H1 (cell line): Measurements from ENCODE around the gene TSSK6. TPM values are rescaled to one million over a fixed set of nuclear protein-coding genes. Genes with fewer than 3 reads are reported as not detected.

ENCODE experiments used
- CTCF ChIA-PET: fragments of 300-600 bp; sonication (Branson Sonifier 250); formaldehyde crosslinking; loops from one replicate; lab custom pipeline; 2021; ENCODE audit not compliant: partially characterized antibody; lab: Charles Lee
- POLR2A ChIA-PET: fragments of 300-600 bp; sonication (Branson Sonifier 250); formaldehyde crosslinking; loops from one replicate; lab custom pipeline; 2021; ENCODE audit warnings: inconsistent platforms; ENCODE audit not compliant: partially characterized antibody; lab: Charles Lee
- DNase-seq, 2 experiments: peaks; one replicate each; pipeline versions ENCODE4 v3.0.0 to v3.0.0-alpha.2; 2010 to 2022; ENCODE audit warnings: low spot score in 2 of 2, low read depth in 1 of 2, mixed read lengths in 1 of 2
- FAIRE-seq: peaks from 2 replicates; lab custom pipeline; 2011; peaks lifted over from hg19 to GRCh38; lab: Jason Lieb, UNC
- H2AFZ ChIP-seq: 2 replicates; pipeline ENCODE4 v1.8.1; 2012; ENCODE audit warnings: low read length, inconsistent platforms
- H2AK5ac ChIP-seq: 2 replicates; pipeline ENCODE4 v1.6.1; 2013; ENCODE audit warnings: low read depth, low read length
- H2BK120ac ChIP-seq: replicated peaks from 2 replicates; pipeline ENCODE3; 2013; ENCODE audit warnings: low read depth, low read length, inconsistent platforms
- H2BK12ac ChIP-seq: 2 replicates; pipeline ENCODE4 v1.6.1; 2013; ENCODE audit warnings: low read depth, low read length
- H2BK15ac ChIP-seq: 2 replicates; pipeline ENCODE4 v1.6.1; 2013; ENCODE audit warnings: low read length
- H2BK20ac ChIP-seq: 2 replicates; pipeline ENCODE4 v1.6.1; 2013; ENCODE audit warnings: low read length
- H2BK5ac ChIP-seq: 2 replicates; pipeline ENCODE4 v1.6.1; 2013; ENCODE audit warnings: low read depth, low read length
- H3K14ac ChIP-seq: 2 replicates; pipeline ENCODE4 v1.6.1; 2013; ENCODE audit warnings: inconsistent platforms; ENCODE audit not compliant: insufficient read length
- H3K18ac ChIP-seq: 2 replicates; pipeline ENCODE4 v1.6.1; 2013; ENCODE audit warnings: low read length; ENCODE audit errors: extremely low read depth
- H3K23ac ChIP-seq: 2 replicates; pipeline ENCODE4 v1.6.1; 2013; ENCODE audit warnings: inconsistent platforms; ENCODE audit not compliant: insufficient read length
- H3K23me2 ChIP-seq: 2 replicates; pipeline ENCODE4 v1.6.1; 2013; ENCODE audit warnings: low read depth, low read length
- H3K27ac ChIP-seq: 2 replicates; pipeline ENCODE4 v1.6.1; 2011; ENCODE audit warnings: low read depth, low read length, inconsistent platforms
- H3K27me3 ChIP-seq, 4 experiments: replicated peaks in 1 of 4; 1 replicate in 1 of 4; 2 replicates in 3 of 4; pipeline versions ENCODE4 v1.6.1 to v1.8.1; 2011 to 2013; ENCODE audit warnings: low read length in 3 of 4, mild to moderate bottlenecking in 3 of 4, inconsistent platforms in 2 of 4, mixed read lengths in 2 of 4, moderate library complexity in 1 of 4; ENCODE audit not compliant: control insufficient read depth in 3 of 4, insufficient read depth in 3 of 4; ENCODE audit errors: extremely low read depth in 1 of 4
- H3K36me3 ChIP-seq, 4 experiments: 2 replicates each; pipeline versions ENCODE4 v1.6.1 to v1.8.1; 2011 to 2013; ENCODE audit warnings: mild to moderate bottlenecking in 4 of 4, low read length in 3 of 4, moderate library complexity in 2 of 4, control low read depth in 1 of 4, inconsistent platforms in 1 of 4; ENCODE audit not compliant: insufficient read depth in 4 of 4, control insufficient read depth in 2 of 4
- H3K4ac ChIP-seq: replicated peaks from 2 replicates; pipeline ENCODE3; 2013; ENCODE audit warnings: low read length, low read depth, mixed read lengths, inconsistent platforms; ENCODE audit not compliant: insufficient read length
- H3K4me1 ChIP-seq, 4 experiments: replicated peaks in 1 of 4; 1 replicate in 1 of 4; 2 replicates in 3 of 4; pipeline versions ENCODE4 v1.6.1 to v1.8.1; 2011 to 2013; ENCODE audit warnings: low read length in 3 of 4, inconsistent platforms in 2 of 4, mixed read lengths in 1 of 4; ENCODE audit not compliant: insufficient read depth in 4 of 4, control insufficient read depth in 3 of 4
- H3K4me2 ChIP-seq, 2 experiments: 2 replicates each; pipeline versions ENCODE4 v1.6.1 to v1.8.1; 2011 to 2013; ENCODE audit warnings: low read depth in 2 of 2, low read length in 2 of 2, control low read depth in 1 of 2, inconsistent platforms in 1 of 2, mild to moderate bottlenecking in 1 of 2; ENCODE audit not compliant: insufficient read depth in 1 of 2
- H3K4me3 ChIP-seq, 4 experiments: fragments of 200-600, 300-600 bp in 1 of 4; sonication (generic), shearing (Covaris generic), sonication (Bioruptor Twin) in 1 of 4; 2 replicates each; pipeline versions ENCODE4 v1.5.1 to v1.8.1; 2011 to 2016; ENCODE audit warnings: low read length in 4 of 4, low read depth in 3 of 4, control low read depth in 2 of 4, inconsistent platforms in 2 of 4, mild to moderate bottlenecking in 2 of 4, mixed read lengths in 1 of 4, moderate library complexity in 1 of 4; ENCODE audit not compliant: insufficient read depth in 2 of 4; ENCODE audit errors: extremely low read depth in 1 of 4
- H3K56ac ChIP-seq: replicated peaks from 2 replicates; pipeline ENCODE3; 2013; ENCODE audit warnings: low read depth, mild to moderate bottlenecking, mixed read lengths, low read length, inconsistent platforms; ENCODE audit not compliant: insufficient read length
- H3K79me1 ChIP-seq: 2 replicates; pipeline ENCODE4 v1.6.1; 2013; ENCODE audit warnings: low read depth, low read length, control low read depth
- H3K79me2 ChIP-seq, 2 experiments: 2 replicates each; pipeline versions ENCODE4 v1.6.1 to v1.8.1; 2012 to 2013; ENCODE audit warnings: low read length in 2 of 2, mild to moderate bottlenecking in 2 of 2, inconsistent platforms in 1 of 2; ENCODE audit not compliant: insufficient read depth in 2 of 2, control insufficient read depth in 1 of 2
- H3K9ac ChIP-seq, 4 experiments: replicated peaks in 1 of 4; 1 replicate in 1 of 4; 2 replicates in 3 of 4; pipeline versions ENCODE4 v1.6.1 to v1.8.1; 2011 to 2013; ENCODE audit warnings: low read depth in 3 of 4, low read length in 3 of 4, control low read depth in 2 of 4, mild to moderate bottlenecking in 2 of 4, moderate library complexity in 2 of 4, inconsistent platforms in 1 of 4; ENCODE audit errors: extremely low read depth in 1 of 4
- H3K9me3 ChIP-seq, 2 experiments: 2 replicates each; pipeline versions ENCODE4 v1.6.1 to v1.8.1; 2012 to 2013; ENCODE audit warnings: mild to moderate bottlenecking in 2 of 2, moderate library complexity in 2 of 2, control low read depth in 1 of 2, inconsistent platforms in 1 of 2, low read depth in 1 of 2, low read length in 1 of 2, mixed read lengths in 1 of 2; ENCODE audit not compliant: insufficient read depth in 2 of 2
- H4K20me1 ChIP-seq, 2 experiments: replicated peaks in 1 of 2; 2 replicates each; pipeline versions ENCODE3 to v1.8.1; 2011 to 2013; ENCODE audit warnings: inconsistent platforms in 2 of 2, low read length in 2 of 2, mild to moderate bottlenecking in 1 of 2; ENCODE audit not compliant: insufficient read depth in 2 of 2, control insufficient read depth in 1 of 2
- H4K5ac ChIP-seq: 2 replicates; pipeline ENCODE4 v1.6.1; 2013; ENCODE audit warnings: low read length, low read depth, mixed read lengths, inconsistent platforms; ENCODE audit not compliant: insufficient read length
- H4K8ac ChIP-seq: 2 replicates; pipeline ENCODE4 v1.8.0; 2013; ENCODE audit warnings: mild to moderate bottlenecking, moderate library complexity, low read length, inconsistent platforms; ENCODE audit not compliant: insufficient read depth; ENCODE audit errors: extremely low read depth
- H4K91ac ChIP-seq: replicated peaks from 2 replicates; pipeline ENCODE3; 2013; ENCODE audit warnings: low read length, mixed read lengths, inconsistent platforms; ENCODE audit not compliant: insufficient read length
- BCL11A ChIP-seq, 2 experiments: IDR thresholded peaks; one replicate each; pipeline ENCODE4 v1.6.1; 2011; ENCODE audit warnings: low read depth in 2 of 2, low read length in 2 of 2, mild to moderate bottlenecking in 2 of 2
- CEBPB ChIP-seq: IDR thresholded peaks from 2 replicates; pipeline ENCODE4 v1.6.1; 2012; ENCODE audit warnings: low read depth, low read length
- CHD1 ChIP-seq: IDR thresholded peaks from 2 replicates; pipeline ENCODE4 v1.6.1; 2012; ENCODE audit warnings: low read depth, low read length, improper control_type of control experiment
- GABPA ChIP-seq: IDR thresholded peaks from 2 replicates; pipeline ENCODE4 v1.6.1; 2011; ENCODE audit warnings: mild to moderate bottlenecking, low read length, moderate library complexity, borderline replicate concordance; ENCODE audit not compliant: insufficient read depth
- JUN ChIP-seq: IDR thresholded peaks from 2 replicates; pipeline ENCODE4 v1.6.1; 2011; ENCODE audit warnings: low read depth, mild to moderate bottlenecking, improper control_type of control experiment, low read length
- KDM1A ChIP-seq: fragments of 200-600, 300-600 bp; sonication (generic); IDR thresholded peaks from 2 replicates; pipeline ENCODE4 v1.7.1; 2016; ENCODE audit warnings: mild to moderate bottlenecking, low read length, borderline replicate concordance
- RBBP5 ChIP-seq: IDR thresholded peaks from 2 replicates; pipeline ENCODE4 v1.7.1; 2012; ENCODE audit warnings: low read depth, mild to moderate bottlenecking, inconsistent platforms, low read length, moderate library complexity, borderline replicate concordance
- RNF2 ChIP-seq: fragments of 200-900, 300-1000 bp; sonication (generic); IDR thresholded peaks from 2 replicates; pipeline ENCODE4 v1.7.1; 2016; ENCODE audit warnings: borderline replicate concordance, low read depth, mild to moderate bottlenecking, antibody characterized with exemption, low read length; ENCODE audit not compliant: poor library complexity, severe bottlenecking; ENCODE audit errors: missing control alignments
- SIX5 ChIP-seq: IDR thresholded peaks from 2 replicates; pipeline ENCODE4 v1.6.1; 2011; ENCODE audit warnings: mild to moderate bottlenecking, low read depth, low read length
- TEAD4 ChIP-seq: IDR thresholded peaks from 2 replicates; pipeline ENCODE4 v1.6.1; 2012; ENCODE audit warnings: low read depth, low read length, inconsistent platforms, mixed read lengths
- WGBS, 2 experiments: shearing (Covaris generic) in 1 of 2; methylation state at CpG; one replicate each; pipeline versions ENCODE4 v1.1.6 to v1.1.7; 2013 to 2015; ENCODE audit warnings: low lambda C conversion rate in 2 of 2, mixed read lengths in 2 of 2, inconsistent platforms in 1 of 2, low coverage in 1 of 2, missing lambda C conversion rate in 1 of 2; ENCODE audit not compliant: insufficient replicate concordance in 2 of 2, insufficient coverage in 1 of 2, insufficient read length in 1 of 2; ENCODE audit errors: extremely low coverage in 1 of 2, missing lambda C conversion rate in 1 of 2; 5-methylcytosine and 5-hydroxymethylcytosine counted together
- polyA plus RNA-seq, 7 experiments: library from polyadenylated mRNA; depleted of rRNA in 3 of 7; stranded (reverse) in 5 of 7; unstranded in 2 of 7; fragments of >200 nt in 5 of 7; fragments of 200-250 nt in 2 of 7; gene quantifications; 1 replicate in 5 of 7; 2 replicates in 1 of 7; 4 replicates in 1 of 7; pipeline versions ENCODE4 v1.2.1 to v1.2.3, GENCODE V29; 2011 to 2013; ENCODE audit warnings: missing spikeins in 2 of 7, mixed read lengths in 2 of 7
- total RNA-seq: library from RNA; stranded (reverse); fragmentation: NEBNext Ultra II Directional; extraction: Animal tissue kit (Norgen Biotek cat#: 25700); gene quantifications from 2 replicates; pipeline ENCODE4 v1.2.1, GENCODE V29; 2021

The TSSK6 gene
- total and polyA plus RNA-seq, 2 of the 8 experiments (the other 6 are each of a cell fraction or from before 2014, with no cell fraction given) = 3.6 to 7.8 TPM

DNA sequence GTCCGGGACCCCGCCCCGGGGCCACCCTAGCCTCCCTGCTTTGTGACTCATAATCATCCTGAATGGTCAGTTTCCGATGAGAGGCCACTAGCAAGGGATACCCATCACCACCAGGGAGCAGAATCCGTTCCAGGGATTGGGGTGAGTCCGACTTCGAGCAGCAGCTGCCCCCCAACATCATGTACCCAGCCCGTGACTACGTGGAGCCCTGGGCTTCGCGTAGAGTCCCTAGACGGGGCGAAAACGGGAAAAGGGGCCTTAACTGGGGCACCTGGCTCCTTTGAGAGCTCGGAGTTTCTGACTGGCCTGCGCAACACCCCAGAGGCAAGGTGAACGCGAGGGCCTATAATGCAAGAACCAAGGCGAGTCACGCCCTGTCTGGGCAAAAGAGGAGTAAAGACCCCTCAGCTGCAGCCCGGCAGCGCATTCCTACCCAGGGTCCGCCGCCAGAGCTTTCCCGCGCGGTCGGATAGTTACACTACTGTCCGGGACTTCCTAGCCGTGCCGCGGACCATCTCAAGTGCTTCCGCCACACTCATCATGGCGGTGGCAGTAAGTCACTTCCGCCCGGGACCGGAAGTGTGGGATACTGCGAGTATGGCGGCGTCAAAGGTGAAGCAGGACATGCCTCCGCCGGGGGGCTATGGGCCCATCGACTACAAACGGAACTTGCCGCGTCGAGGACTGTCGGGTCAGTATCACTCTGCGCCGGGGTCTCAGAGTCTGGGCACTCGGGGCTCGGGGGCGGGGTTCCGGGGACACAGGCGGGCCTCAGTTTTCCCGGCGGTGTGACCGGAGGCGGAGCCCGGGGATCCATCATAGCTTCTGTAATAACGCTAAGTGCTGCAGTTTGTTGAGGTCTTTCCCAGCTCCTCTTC, 533 bp upstream of the TSSK6 start, which contains the start of gene NDUFA13:
Gene NDUFA13 (plus strand): TSS at position 584 of the 878 bp plus-strand sequence. CDS start 14 bp downstream, at position 598.
- H3K79me1 ChIP-seq = peaks cover 7% of the 10 kb centered on the region
- POLR2A ChIA-PET = interaction anchor here (0.6 to 6.7 kb wide), 22 partner anchors 8 to 1079 kb away, joined by 3 to 34 read pairs (median 4); partner anchors contain the start of genes CILP2, GATAD2A and YJEFN3
- H4K91ac ChIP-seq = peak within 1 kb of the TSS; percentile 73
- H2BK120ac ChIP-seq = no peak within 1 kb of the TSS
- H2AK5ac ChIP-seq = 0 out of 2 replicates have a peak within 1 kb of the TSS, but pooled peaks have one; percentile 5
- 0 out of 2 replicates have a peak within 1 kb of the TSS, but pooled peaks have one; percentile 81 for H2BK15ac ChIP-seq
- peak within 1 kb of the TSS; percentile 83 for H2BK5ac ChIP-seq
- no peak within 1 kb of the TSS for H2BK20ac ChIP-seq
- H3K23me2 ChIP-seq = peaks cover 4% of the 10 kb centered on the region; the same call in 1 of the 2 replicates
- H3K9me3 ChIP-seq = no peaks in the 10 kb centered on the region
- WGBS, 2 experiments = 12% methylated on average over 61 of the region's 61 CpGs; no CpG with 5 or more reads in 1 of the 2 experiments
- no peaks in the 10 kb centered on the region; a peak in 1 of 7 replicates for H3K27me3 ChIP-seq
- no peak within 1 kb of the TSS for H3K23ac ChIP-seq
- H4K5ac ChIP-seq = peak within 1 kb of the TSS; percentile 81
- peak within 1 kb of the TSS; percentile 73 for H3K56ac ChIP-seq
- peaks cover 0 to 2% (median 0%) of the 10 kb centered on the region in 4 experiments; a peak in 1 of 7 replicates for H3K4me1 ChIP-seq
- H3K9ac ChIP-seq = peak within 1 kb of the TSS; percentile 66 to 82 (median 78)
- peak within 1 kb of the TSS; percentile 75; the same call in 1 of the 2 replicates for H2BK12ac ChIP-seq
- H3K18ac ChIP-seq = peak within 1 kb of the TSS; percentile 93
- peaks cover 0 to 39% of the 10 kb centered on the region in 2 experiments; a peak in 2 of 4 replicates for H3K79me2 ChIP-seq
- DNase-seq = peak; percentile 70 to 98
- H3K36me3 ChIP-seq = peaks cover 4 to 19% (median 9%) of the 10 kb centered on the region in 4 experiments; a peak in 6 of 8 replicates
- peaks cover 0 to 7% of the 10 kb centered on the region in 2 experiments for H4K20me1 ChIP-seq
- H3K14ac ChIP-seq = peak within 1 kb of the TSS; percentile 27
- CTCF ChIA-PET = interaction anchor here (0.6 to 3.2 kb wide), 10 partner anchors 14 to 600 kb away, joined by 3 to 10 read pairs (median 4); no protein-coding TSS in a partner anchor
- peak within 1 kb of the TSS; percentile 57; the same call in 1 of the 2 replicates for H3K27ac ChIP-seq
- peak within 1 kb of the TSS; percentile 98 for H4K8ac ChIP-seq
- peak within 1 kb of the TSS; percentile 75 for H3K4ac ChIP-seq
- FAIRE-seq = peak; percentile 55
- H2AFZ ChIP-seq = peak within 1 kb of the TSS; percentile 78; the same call in 1 of the 2 replicates
- peak within 1 kb of the TSS; percentile 68 to 87 (median 85) for H3K4me3 ChIP-seq
- H3K4me2 ChIP-seq = peak within 1 kb of the TSS; percentile 61 to 83
- TF ChIP-seq JUN (no peak), RNF2 (no peak), RBBP5 (peak; percentile 37; the same call in 1 of the 2 replicates), KDM1A (no peak), CEBPB (no peak), SIX5 (peak; percentile 58), BCL11A (IDR thresholded peaks at IDR 0.05; ENCODE audit: low read depth in 2 of 2, low read length in 2 of 2) (no peak), GABPA (peak; percentile 98), CHD1 (no peak), TEAD4 (peak; percentile 55; the same call in 1 of the 2 replicates)
